ENCODE results near the gene TAS2R8. TPM values are rescaled to one million over a fixed set of nuclear protein-coding genes. Genes with fewer than 3 reads are reported as not detected.

TAS2R8 gene
- total and polyA plus RNA-seq, 10 of the 15 experiments (the other 5 are each of a cell fraction or from before 2014, with no cell fraction given) = not detected

DNA sequence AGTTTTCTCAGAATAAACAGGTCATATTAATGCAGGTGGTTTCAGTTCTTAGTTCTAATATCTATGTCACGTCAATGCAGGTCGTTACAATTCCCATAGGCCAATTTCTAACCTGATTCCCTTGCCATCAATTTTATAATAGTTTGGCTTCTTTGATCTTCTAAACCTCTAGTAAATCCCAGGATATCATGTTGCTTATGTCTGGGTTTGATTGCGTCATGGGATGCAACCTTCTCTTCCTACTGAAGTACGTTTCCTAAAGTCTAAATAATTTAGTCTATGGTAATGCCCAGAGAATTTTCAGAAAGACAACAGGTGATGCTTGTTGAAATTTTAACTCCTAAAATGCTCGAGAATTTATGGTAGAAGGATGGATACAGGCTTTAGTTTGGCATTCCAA is 23.8 kb downstream of the TAS2R8 start:
- no peaks in the 10 kb centered on the region for H3K36me3 ChIP-seq (ENCODE audit: control insufficient read depth in 2 of 2, insufficient read depth in 2 of 2, low read length in 1 of 2)
- TF ChIP-seq RFX5 (IDR thresholded peaks at IDR 0.05; ENCODE audit: low read depth, low read length) (no peak), MYC (IDR thresholded peaks at IDR 0.05; ENCODE audit: insufficient read depth, insufficient read length, insufficient replicate concordance, low read length, severe bottlenecking) (no peak), NFXL1 (IDR thresholded peaks at IDR 0.05; ENCODE audit: borderline replicate concordance) (no peak), TARDBP (IDR thresholded peaks at IDR 0.05; ENCODE audit: borderline replicate concordance) (no peak), EZH2 (IDR thresholded peaks at IDR 0.05; ENCODE audit: borderline replicate concordance, control insufficient read depth, low read depth, low read length) (no peak), HDAC6 (IDR thresholded peaks at IDR 0.05; ENCODE audit: unreplicated experiment) (no peak), MEF2B (IDR thresholded peaks at IDR 0.05; ENCODE audit: partially characterized antibody, poor library complexity, severe bottlenecking) (no peak), IRF4 (IDR thresholded peaks at IDR 0.05; ENCODE audit: low read depth, low read length) (no peak), RUNX3 (IDR thresholded peaks at IDR 0.05; ENCODE audit: low read length) (no peak), MYB (IDR thresholded peaks at IDR 0.05; ENCODE audit: borderline replicate concordance, low read depth, low read length) (no peak), RB1 (IDR thresholded peaks at IDR 0.05; ENCODE audit: borderline replicate concordance) (no peak), ZNF622 (IDR thresholded peaks at IDR 0.05) (no peak)
- TF ChIP-seq, protein P1, sequence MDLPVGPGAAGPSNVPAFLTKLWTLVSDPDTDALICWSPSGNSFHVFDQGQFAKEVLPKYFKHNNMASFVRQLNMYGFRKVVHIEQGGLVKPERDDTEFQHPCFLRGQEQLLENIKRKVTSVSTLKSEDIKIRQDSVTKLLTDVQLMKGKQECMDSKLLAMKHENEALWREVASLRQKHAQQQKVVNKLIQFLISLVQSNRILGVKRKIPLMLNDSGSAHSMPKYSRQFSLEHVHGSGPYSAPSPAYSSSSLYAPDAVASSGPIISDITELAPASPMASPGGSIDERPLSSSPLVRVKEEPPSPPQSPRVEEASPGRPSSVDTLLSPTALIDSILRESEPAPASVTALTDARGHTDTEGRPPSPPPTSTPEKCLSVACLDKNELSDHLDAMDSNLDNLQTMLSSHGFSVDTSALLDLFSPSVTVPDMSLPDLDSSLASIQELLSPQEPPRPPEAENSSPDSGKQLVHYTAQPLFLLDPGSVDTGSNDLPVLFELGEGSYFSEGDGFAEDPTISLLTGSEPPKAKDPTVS (IDR thresholded peaks at IDR 0.05; ENCODE audit: low read depth, low read length) = no peak
- TF ChIP-seq, protein P2, sequence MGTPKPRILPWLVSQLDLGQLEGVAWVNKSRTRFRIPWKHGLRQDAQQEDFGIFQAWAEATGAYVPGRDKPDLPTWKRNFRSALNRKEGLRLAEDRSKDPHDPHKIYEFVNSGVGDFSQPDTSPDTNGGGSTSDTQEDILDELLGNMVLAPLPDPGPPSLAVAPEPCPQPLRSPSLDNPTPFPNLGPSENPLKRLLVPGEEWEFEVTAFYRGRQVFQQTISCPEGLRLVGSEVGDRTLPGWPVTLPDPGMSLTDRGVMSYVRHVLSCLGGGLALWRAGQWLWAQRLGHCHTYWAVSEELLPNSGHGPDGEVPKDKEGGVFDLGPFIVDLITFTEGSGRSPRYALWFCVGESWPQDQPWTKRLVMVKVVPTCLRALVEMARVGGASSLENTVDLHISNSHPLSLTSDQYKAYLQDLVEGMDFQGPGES (IDR thresholded peaks at IDR 0.05) = no peak
- H3K27me3 ChIP-seq (replicated peaks in 1 of 2; ENCODE audit: control insufficient read depth in 2 of 2, insufficient read depth in 2 of 2, low read length in 1 of 2) = no peaks in the 10 kb centered on the region
- H4K20me1 ChIP-seq (ENCODE audit: control insufficient read depth, insufficient read depth) = no peaks in the 10 kb centered on the region
- H3K4me3 ChIP-seq = no peak overlapping the region
- no peaks in the 10 kb centered on the region for H3K79me2 ChIP-seq (ENCODE audit: control insufficient read depth, insufficient read depth, low read length)
- ChIA-PET RAD21 (ENCODE audit: unreplicated experiment) (no interaction called here), POLR2A (no interaction called here), SMC1A (ENCODE audit: uncharacterized antibody, unreplicated experiment) (no interaction called here), CTCF (no interaction called here)
- in situ Hi-C loops (cut with MboI) = no loop called here
- no TSS peak for BruUV-seq (replicated peaks)
- 44% methylated on average over 5 of the region's 5 CpGs for WGBS (ENCODE audit: insufficient coverage, insufficient replicate concordance, low lambda C conversion rate, missing lambda C conversion rate)
- no peak overlapping the region for H3K4me2 ChIP-seq (ENCODE audit: control insufficient read depth, insufficient read depth)
- FAIRE-seq (no peak), ATAC-seq (no peak), DNase-seq (ENCODE audit: low read depth, low spot score) (no peak)
- no peak overlapping the region for H3K27ac ChIP-seq (ENCODE audit: control insufficient read depth, insufficient read depth)
- H3K9ac ChIP-seq (ENCODE audit: control insufficient read depth, insufficient read depth, low read length) = no peak overlapping the region
- H2AFZ ChIP-seq (ENCODE audit: control insufficient read depth, low read depth, low read length) = no peak overlapping the region
- no peaks in the 10 kb centered on the region for H3K4me1 ChIP-seq (ENCODE audit: control insufficient read depth, insufficient read depth, low read length)
- intact Hi-C loops (cut with micrococcal nuclease; ENCODE audit: unreplicated experiment) = no loop called here
- no peaks in the 10 kb centered on the region for H3K9me3 ChIP-seq (replicated peaks; ENCODE audit: control insufficient read depth, insufficient read depth, low read length)
